Keratinocyte (primary cell): Measurements from ENCODE around the gene SLC35B4. TPM values are rescaled to one million over a fixed set of nuclear protein-coding genes. Genes with fewer than 3 reads are reported as not detected.

Experiments used
- DNase-seq: peaks from one replicate; pipeline ENCODE4 v3.0.0-alpha.2; 2011; ENCODE audit warnings: low read depth, missing footprints, low spot score
- FAIRE-seq: peaks from 2 replicates; lab custom pipeline; 2011; peaks lifted over from hg19 to GRCh38; lab: Jason Lieb, UNC
- H2AFZ ChIP-seq: 2 replicates; pipeline ENCODE4 v1.6.0; 2012; ENCODE audit warnings: low read length, control low read depth, inconsistent platforms; ENCODE audit not compliant: control insufficient read depth
- H3K27ac ChIP-seq: 2 replicates; pipeline ENCODE4 v1.5.1; 2011; ENCODE audit warnings: low read length; ENCODE audit not compliant: control insufficient read depth, insufficient read depth
- H3K27me3 ChIP-seq: 3 replicates; pipeline ENCODE4 v1.6.0; 2011; ENCODE audit warnings: low read length; ENCODE audit not compliant: control insufficient read depth, insufficient read depth; ENCODE audit errors: extremely low read depth
- H3K36me3 ChIP-seq, 2 experiments: 2 replicates in 1 of 2; 3 replicates in 1 of 2; pipeline ENCODE4 v1.5.1; 2011; ENCODE audit warnings: low read length in 2 of 2, mild to moderate bottlenecking in 1 of 2; ENCODE audit not compliant: control insufficient read depth in 2 of 2, insufficient read depth in 2 of 2; ENCODE audit errors: extremely low read depth in 1 of 2
- H3K4me1 ChIP-seq: 3 replicates; pipeline ENCODE4 v1.5.1; 2011; ENCODE audit warnings: low read length; ENCODE audit not compliant: control insufficient read depth, insufficient read depth; ENCODE audit errors: extremely low read depth
- H3K4me2 ChIP-seq: 3 replicates; pipeline ENCODE4 v1.6.0; 2011; ENCODE audit warnings: low read depth, low read length; ENCODE audit not compliant: control insufficient read depth, insufficient read depth; ENCODE audit errors: extremely low read depth
- H3K4me3 ChIP-seq, 3 experiments: fragments of 200-600 bp in 1 of 3; sonication (generic) in 1 of 3; 2 replicates in 2 of 3; 3 replicates in 1 of 3; pipeline ENCODE4 v1.5.1; 2011 to 2016; ENCODE audit warnings: low read length in 3 of 3, mild to moderate bottlenecking in 3 of 3, control low read depth in 2 of 3, inconsistent platforms in 1 of 3, low read depth in 1 of 3, mixed read lengths in 1 of 3, mixed run types in 1 of 3, moderate library complexity in 1 of 3; ENCODE audit not compliant: control insufficient read depth in 2 of 3, insufficient read depth in 2 of 3; ENCODE audit errors: extremely low read depth in 1 of 3
- H3K79me2 ChIP-seq: 2 replicates; pipeline ENCODE4 v1.6.0; 2012; ENCODE audit warnings: low read length; ENCODE audit not compliant: control insufficient read depth, insufficient read depth
- H3K9ac ChIP-seq: 3 replicates; pipeline ENCODE4 v1.6.0; 2011; ENCODE audit warnings: low read length; ENCODE audit not compliant: control insufficient read depth, insufficient read depth; ENCODE audit errors: extremely low read depth
- H3K9me1 ChIP-seq: 3 replicates; pipeline ENCODE4 v1.6.0; 2011; ENCODE audit warnings: low read length; ENCODE audit not compliant: control insufficient read depth, insufficient read depth; ENCODE audit errors: extremely low read depth
- H3K9me3 ChIP-seq: 2 replicates; pipeline ENCODE4 v1.5.1; 2012; ENCODE audit warnings: low read depth, low read length; ENCODE audit not compliant: control insufficient read depth
- H4K20me1 ChIP-seq: 3 replicates; pipeline ENCODE4 v1.6.0; 2011; ENCODE audit warnings: low read length; ENCODE audit not compliant: control insufficient read depth, insufficient read depth; ENCODE audit errors: extremely low read depth
- CTCF ChIP-seq, 3 experiments: IDR thresholded peaks in 1 of 3; conservative IDR thresholded peaks in 1 of 3; optimal IDR thresholded peaks in 1 of 3; 2 replicates in 2 of 3; 3 replicates in 1 of 3; pipeline versions ENCODE3 to v1.5.1; 2011; ENCODE audit warnings: low read length in 3 of 3, mild to moderate bottlenecking in 3 of 3, moderate library complexity in 2 of 3, control low read depth in 1 of 3, inconsistent platforms in 1 of 3; ENCODE audit not compliant: insufficient read depth in 2 of 3; ENCODE audit errors: extremely low read depth in 1 of 3
- EZH2 ChIP-seq: IDR thresholded peaks from one replicate; pipeline ENCODE4 v1.6.1; 2012; ENCODE audit warnings: inconsistent platforms, mild to moderate bottlenecking, low read length, moderate library complexity
- dilution Hi-C: fragments of 300-500 bp; cut with MboI; formaldehyde crosslinking; loops from one replicate; pipeline ENCODE4 v1.7.0; 2020; ENCODE audit warnings: low sequenced_read_pairs; ENCODE audit not compliant: extremely low pct_ligation_motif_present
- polyA plus RNA-seq, 5 experiments: library from polyadenylated mRNA; depleted of rRNA in 3 of 5; stranded (reverse) in 3 of 5; stranded (forward) in 1 of 5; unstranded in 1 of 5; fragments of >200 nt; gene quantifications; 1 replicate in 1 of 5; 2 replicates in 3 of 5; 3 replicates in 1 of 5; pipeline versions ENCODE4 v1.2.1 to v1.2.3, GENCODE V29; 2011 to 2012; ENCODE audit warnings: missing spikeins in 2 of 5, low read depth in 1 of 5, low replicate concordance in 1 of 5

The SLC35B4 gene
- polyA plus RNA-seq, 1 donor (not counting 4 experiments of a cell fraction or from before 2014, with no cell fraction given) = 18.6 TPM

DNA sequence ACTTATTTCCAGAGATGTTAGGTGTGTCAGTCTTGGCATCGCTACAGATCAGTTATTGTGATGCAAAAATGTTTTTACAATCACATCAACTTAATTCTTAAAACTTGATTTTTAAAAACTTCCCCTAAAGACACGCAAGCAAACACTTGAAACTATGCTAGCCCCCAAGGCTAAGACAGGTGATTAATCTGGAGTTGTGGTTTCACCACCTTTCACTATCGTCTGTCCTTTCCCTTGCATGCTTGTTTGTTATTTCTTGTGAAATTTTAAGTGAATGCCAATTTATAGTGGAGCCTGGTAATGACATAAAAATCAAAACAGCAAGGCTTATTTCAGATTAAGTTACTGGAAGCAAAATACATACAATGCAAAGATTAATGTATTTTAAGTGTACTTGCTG lies 70.4 kb downstream of the SLC35B4 start:
- Histone ChIP-seq H3K9me3 (no peaks in the 10 kb centered on the region), H3K4me1 (no peaks in the 10 kb centered on the region), H3K4me3 (no peak overlapping the region), H4K20me1 (no peaks in the 10 kb centered on the region), H3K79me2 (no peaks in the 10 kb centered on the region), H3K4me2 (no peak overlapping the region), H3K27me3 (no peaks in the 10 kb centered on the region), H2AFZ (no peak overlapping the region), H3K9ac (no peak overlapping the region), H3K36me3 (no peaks in the 10 kb centered on the region), H3K27ac (no peak overlapping the region), H3K9me1 (no peaks in the 10 kb centered on the region)
- dilution Hi-C loops = no loop called here
- FAIRE-seq (peak; percentile 17), DNase-seq (no peak)
- TF ChIP-seq CTCF (optimal IDR thresholded peaks at IDR 0.05 in 1 of 3, IDR thresholded peaks at IDR 0.05 in 1 of 3, conservative IDR thresholded peaks at IDR 0.05 in 1 of 3; ENCODE audit: extremely low read depth in 1 of 3, insufficient read depth in 2 of 3, low read length in 3 of 3) (no peak), EZH2 (no peak)

DNA sequence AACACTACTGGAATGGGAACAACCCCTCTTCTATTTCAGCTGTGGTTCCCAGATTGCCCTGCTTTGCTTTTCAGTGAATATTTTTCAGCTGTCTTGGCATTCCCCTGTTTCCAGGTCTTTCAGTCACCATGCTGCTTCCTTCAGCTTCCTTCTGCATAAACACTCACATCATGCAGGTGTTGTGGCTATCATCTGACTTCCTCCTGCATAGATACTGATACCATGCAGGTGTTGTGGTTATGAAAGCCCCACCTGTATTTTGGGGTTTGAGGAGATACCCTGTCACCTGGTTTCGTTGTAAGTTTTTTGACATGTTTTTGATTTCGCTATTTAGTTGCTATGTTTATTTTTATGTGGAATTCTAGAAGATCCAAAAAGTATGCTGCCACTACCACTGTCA lies 71.5 kb downstream of the SLC35B4 start:
- Histone ChIP-seq H3K9ac (no peak overlapping the region), H2AFZ (no peak overlapping the region), H4K20me1 (no peaks in the 10 kb centered on the region), H3K9me1 (no peaks in the 10 kb centered on the region), H3K4me3 (no peak overlapping the region), H3K27ac (no peak overlapping the region), H3K36me3 (no peaks in the 10 kb centered on the region), H3K4me2 (no peak overlapping the region), H3K79me2 (no peaks in the 10 kb centered on the region), H3K4me1 (no peaks in the 10 kb centered on the region), H3K9me3 (no peaks in the 10 kb centered on the region), H3K27me3 (no peaks in the 10 kb centered on the region)
- FAIRE-seq = no peak
- dilution Hi-C loops = no loop called here
- TF ChIP-seq EZH2 (no peak), CTCF (optimal IDR thresholded peaks at IDR 0.05 in 1 of 3, IDR thresholded peaks at IDR 0.05 in 1 of 3, conservative IDR thresholded peaks at IDR 0.05 in 1 of 3; ENCODE audit: extremely low read depth in 1 of 3, insufficient read depth in 2 of 3, low read length in 3 of 3) (no peak)
- DNase-seq = no peak

Other genes with a start within 250 kb of the SLC35B4 start
- gene LRGUK, start 189.6 kb downstream of the SLC35B4 start, polyA plus RNA-seq = 0.16 to 0.50 TPM (median 0.45 TPM) in 3 replicates
- 139 to 153 TPM (median 148 TPM) in 3 replicates for gene AKR1B1, start 142.2 kb upstream of the SLC35B4 start, polyA plus RNA-seq
- 2.7 to 22.5 TPM (median 13.2 TPM) in 3 replicates for gene AKR1B10, start 210.6 kb upstream of the SLC35B4 start, polyA plus RNA-seq
- 0.15 to 0.48 TPM (median 0.28 TPM) in 3 replicates for gene AKR1B15, start 232.2 kb upstream of the SLC35B4 start, polyA plus RNA-seq